ENCODE data around the gene TACSTD2.

Gene TACSTD2

GRCh38 chr1:58622571-58622970, 45.5 kb upstream of the TACSTD2 start:
- no peaks in the 10 kb centered on the region for H3K36me3 ChIP-seq (ENCODE audit: control insufficient read depth in 2 of 2, insufficient read depth in 1 of 2, low read length in 2 of 2)
- no peak for TF ChIP-seq ZNF510 (tag by site-specific recombination; IDR thresholded peaks at IDR 0.05; ENCODE audit: insufficient replicate concordance)
- TF ChIP-seq REST (tag by site-specific recombination; IDR thresholded peaks at IDR 0.05), result no peak
- TF ChIP-seq ZNF169 (tag by site-specific recombination; IDR thresholded peaks at IDR 0.05), result no peak
- TF ChIP-seq ZNF23 (tag by site-specific recombination; IDR thresholded peaks at IDR 0.05; ENCODE audit: borderline replicate concordance), result no peak
- no peak for TF ChIP-seq ZNF692 (tag by site-specific recombination; IDR thresholded peaks at IDR 0.05)
- H3K27ac ChIP-seq (ENCODE audit: extremely low read depth, low read depth, low read length), result no peak overlapping the region
- ChIA-PET POLR2A (no interaction called here), CTCF (interaction anchor here (1.0 kb wide), 1 partner anchor 29 kb away, joined by 4 read pairs; no protein-coding TSS in a partner anchor)
- no peaks in the 10 kb centered on the region for H3K9me3 ChIP-seq (ENCODE audit: control insufficient read depth, insufficient read depth, low read depth, low read length)
- no peaks in the 10 kb centered on the region for H3K4me1 ChIP-seq (ENCODE audit: control insufficient read depth, insufficient read depth, low read length)
- H3K4me3 ChIP-seq (ENCODE audit: low read depth, low read length), result no peak overlapping the region

GRCh38 chr1:58621391-58621790, 44.3 kb upstream of the TACSTD2 start:
- TF ChIP-seq ZFHX2 (tag by site-specific recombination; conservative IDR thresholded peaks at IDR 0.05), result no peak
- no peak for TF ChIP-seq SP3 (tag by site-specific recombination; IDR thresholded peaks at IDR 0.05)
- no peak for TF ChIP-seq SP2 (tag by site-specific recombination; IDR thresholded peaks at IDR 0.05)
- TF ChIP-seq TRIM28 (IDR thresholded peaks at IDR 0.05; ENCODE audit: borderline replicate concordance, low read length), result no peak
- no peak for TF ChIP-seq ZFP37 (tag by site-specific recombination; IDR thresholded peaks at IDR 0.05)
- TF ChIP-seq ZBTB20 (tag by site-specific recombination; IDR thresholded peaks at IDR 0.05), result no peak
- no peak for TF ChIP-seq HOXA7 (CRISPR knock-in tag; IDR thresholded peaks at IDR 0.05; ENCODE audit: borderline replicate concordance)
- no peak for TF ChIP-seq ZNF423 (tag by site-specific recombination; IDR thresholded peaks at IDR 0.05)
- no peak for TF ChIP-seq ZSCAN16 (tag by site-specific recombination; IDR thresholded peaks at IDR 0.05)
- TF ChIP-seq GLIS1 (tag by site-specific recombination; IDR thresholded peaks at IDR 0.05), result no peak
- no peak for TF ChIP-seq ZNF639 (tag by site-specific recombination; IDR thresholded peaks at IDR 0.05)
- Histone ChIP-seq H3K4me3 (ENCODE audit: low read depth, low read length) (no peak overlapping the region), H3K4me1 (ENCODE audit: control insufficient read depth, insufficient read depth, low read length) (no peaks in the 10 kb centered on the region), H3K36me3 (ENCODE audit: control insufficient read depth in 2 of 2, insufficient read depth in 1 of 2, low read length in 2 of 2) (no peaks in the 10 kb centered on the region), H3K27ac (ENCODE audit: extremely low read depth, low read depth, low read length) (no peak overlapping the region), H3K9me3 (ENCODE audit: control insufficient read depth, insufficient read depth, low read depth, low read length) (no peaks in the 10 kb centered on the region)
- POLR2A ChIA-PET, result no interaction called here
- CTCF ChIA-PET, result interaction anchor here (1.0 kb wide), 1 partner anchor 30 kb away, joined by 4 read pairs; no protein-coding TSS in a partner anchor

- ChIA-PET POLR2A (no interaction called here), CTCF (interaction anchor here (3.4 kb wide), 1 partner anchor 32 kb away, joined by 12 read pairs; no protein-coding TSS in a partner anchor)
- Histone ChIP-seq H3K36me3 (ENCODE audit: control insufficient read depth in 2 of 2, insufficient read depth in 1 of 2, low read length in 2 of 2) (no peaks in the 10 kb centered on the region), H3K27ac (ENCODE audit: extremely low read depth, low read depth, low read length) (no peak overlapping the region), H3K4me3 (ENCODE audit: low read depth, low read length) (no peak overlapping the region), H3K9me3 (ENCODE audit: control insufficient read depth, insufficient read depth, low read depth, low read length) (no peaks in the 10 kb centered on the region), H3K4me1 (ENCODE audit: control insufficient read depth, insufficient read depth, low read length) (no peaks in the 10 kb centered on the region)
- TF ChIP-seq HOXD13 (CRISPR knock-in tag; IDR thresholded peaks at IDR 0.05; ENCODE audit: borderline replicate concordance) (no peak), ZNF184 (tag by site-specific recombination; IDR thresholded peaks at IDR 0.05) (no peak), ZNF510 (tag by site-specific recombination; IDR thresholded peaks at IDR 0.05; ENCODE audit: insufficient replicate concordance) (no peak), ZNF776 (tag by site-specific recombination; IDR thresholded peaks at IDR 0.05; ENCODE audit: borderline replicate concordance) (no peak), ZSCAN23 (tag by site-specific recombination; IDR thresholded peaks at IDR 0.05) (no peak), ZNF677 (tag by site-specific recombination; IDR thresholded peaks at IDR 0.05) (no peak), ZNF214 (tag by site-specific recombination; IDR thresholded peaks at IDR 0.05; ENCODE audit: borderline replicate concordance) (no peak), SP2 (tag by site-specific recombination; IDR thresholded peaks at IDR 0.05) (no peak), ZNF174 (tag by site-specific recombination; IDR thresholded peaks at IDR 0.05) (no peak), ZNF24 (tag by site-specific recombination; IDR thresholded peaks at IDR 0.05) (no peak), ZNF19 (tag by site-specific recombination; IDR thresholded peaks at IDR 0.05; ENCODE audit: low read depth) (no peak), TRIM28 (IDR thresholded peaks at IDR 0.05; ENCODE audit: borderline replicate concordance, low read length) (no peak), ZNF221 (tag by site-specific recombination; IDR thresholded peaks at IDR 0.05; ENCODE audit: borderline replicate concordance) (no peak), ZNF768 (tag by site-specific recombination; IDR thresholded peaks at IDR 0.05) (no peak), ZNF664 (tag by site-specific recombination; IDR thresholded peaks at IDR 0.05) (no peak)
These were observed 43.9 kb upstream of the TACSTD2 start for GRCh38 chr1:58620926-58621325.
